LNCaP clone FGC (cell line): Measurements from ENCODE around the gene FBL.
"Not testable (repeated sequence)": the region's sequence is repeated elsewhere in the genome, so short reads cannot be mapped to it uniquely, and the experiment has no call there.

Experiments
- DNase-seq: peaks from one replicate; pipeline ENCODE4 v3.0.0-alpha.2; 2011; ENCODE audit warnings: low read depth
- H3K4me3 ChIP-seq: 2 replicates; pipeline ENCODE4 v1.5.1; 2011; ENCODE audit warnings: mild to moderate bottlenecking, low read depth, low read length, control low read depth
- CTCF ChIP-seq: IDR thresholded peaks from 2 replicates; pipeline ENCODE4 v1.5.1; 2012; ENCODE audit warnings: mild to moderate bottlenecking; ENCODE audit not compliant: control insufficient read depth, insufficient read depth; ENCODE audit errors: extremely low read depth

The FBL gene

GRCh38 chr19:39881495-39882110 is 35.4 kb upstream of the FBL start:
- peak; percentile 58 for TF ChIP-seq CTCF
- not testable (repeated sequence) for H3K4me3 ChIP-seq, DNase-seq

- H3K4me3 ChIP-seq, DNase-seq: not testable (repeated sequence)
Measured at GRCh38 chr19:39880241-39880640, 34.1 kb upstream of the FBL start.

GRCh38 chr19:39879796-39880195 is 33.6 kb upstream of the FBL start:
- not testable (repeated sequence) for DNase-seq, H3K4me3 ChIP-seq

GRCh38 chr19:39878866-39879265 is 32.7 kb upstream of the FBL start:
- DNase-seq, H3K4me3 ChIP-seq: not testable (repeated sequence)

GRCh38 chr19:39878398-39878797 is 32.2 kb upstream of the FBL start:
- no peak for DNase-seq
- H3K4me3 ChIP-seq, result no peak overlapping the region
- no peak for TF ChIP-seq CTCF

GRCh38 chr19:39877982-39878381 is 31.8 kb upstream of the FBL start:
- not testable (repeated sequence) for H3K4me3 ChIP-seq, DNase-seq

- DNase-seq, H3K4me3 ChIP-seq: not testable (repeated sequence)
Measured at GRCh38 chr19:39877488-39877887, 31.3 kb upstream of the FBL start.

GRCh38 chr19:39876486-39876885 is 30.3 kb upstream of the FBL start:
- not testable (repeated sequence) for DNase-seq, H3K4me3 ChIP-seq

- not testable (repeated sequence) for DNase-seq, H3K4me3 ChIP-seq
Measured at GRCh38 chr19:39875401-39875864, 29.3 kb upstream of the FBL start.

GRCh38 chr19:39874404-39874803 is 28.2 kb upstream of the FBL start:
- no peak overlapping the region for H3K4me3 ChIP-seq
- no peak for DNase-seq
- no peak for TF ChIP-seq CTCF

- H3K4me3 ChIP-seq, result no peak overlapping the region
- no peak for DNase-seq
- TF ChIP-seq CTCF, result no peak
Measured at GRCh38 chr19:39873385-39873784, 27.2 kb upstream of the FBL start.
